Measurements from ENCODE around the gene FKBP9. TPM values are rescaled to one million over a fixed set of nuclear protein-coding genes. Genes with fewer than 3 reads are reported as not detected.

FKBP9 gene
- total RNA-seq, 1 experiment from 2014 or later, result 11.1 TPM

DNA sequence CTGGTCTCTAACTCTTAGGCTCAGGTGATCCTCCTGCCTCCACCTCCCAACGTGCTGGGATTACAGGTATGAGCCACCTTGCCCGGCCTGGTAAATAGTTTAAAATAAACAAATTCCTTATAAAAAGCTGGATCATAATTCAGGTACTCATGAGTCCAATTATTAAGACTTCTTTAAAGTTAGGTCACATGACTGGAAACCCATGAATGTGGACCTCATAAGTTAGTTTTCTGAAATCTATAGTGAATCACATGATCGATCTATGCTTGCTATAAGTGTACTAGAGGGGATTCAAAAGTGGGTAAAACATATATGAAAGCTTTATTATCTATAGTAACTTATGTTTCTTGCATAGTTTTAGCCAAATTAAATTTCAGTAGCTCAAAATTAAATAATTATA lies 91.0 kb downstream of the FKBP9 start:
- Mint-ChIP-seq H3K27me3 (ENCODE audit: low read depth) (no peaks in the 10 kb centered on the region), H3K36me3 (ENCODE audit: insufficient read depth in 1 of 3, low read depth in 3 of 3) (no peaks in the 10 kb centered on the region; a peak in 1 of 7 replicates), H3K4me1 (peaks cover 0 to 2% of the 10 kb centered on the region in 2 experiments; a peak in 1 of 4 replicates), H3K4me3 (no peak overlapping the region), H3K27ac (no peak overlapping the region), H3K9me3 (no peaks in the 10 kb centered on the region)
- no peaks in the 10 kb centered on the region for H4K20me1 ChIP-seq (ENCODE audit: control insufficient read depth, insufficient read depth, insufficient read length)
- H4K8ac ChIP-seq (replicated peaks; ENCODE audit: insufficient read length, low read depth, low read length), result no peak overlapping the region
- no peak overlapping the region for H2BK15ac ChIP-seq (ENCODE audit: low read depth, low read length)
- DNase-seq, result no peak
- no peak overlapping the region for H4K5ac ChIP-seq (ENCODE audit: insufficient read length, low read depth, low read length)
- H3K56ac ChIP-seq (ENCODE audit: insufficient read length, low read depth, low read length), result no peak overlapping the region
- no CpG with 5 or more reads among the region's 3 CpGs for WGBS (ENCODE audit: extremely low coverage, insufficient read length, low lambda C conversion rate)
- peaks cover 4% of the 10 kb centered on the region; the same call in 1 of the 2 replicates for H3K79me2 ChIP-seq (ENCODE audit: insufficient read depth, low read length)
- H4K91ac ChIP-seq (ENCODE audit: insufficient read length, low read depth, low read length), result no peak overlapping the region
- no peak overlapping the region for H2AK5ac ChIP-seq (ENCODE audit: insufficient read length, low read length)
- no peak overlapping the region for H3K18ac ChIP-seq (ENCODE audit: insufficient read length, low read depth, low read length)
- H3K9ac ChIP-seq (ENCODE audit: extremely low read depth, insufficient read length, low read length), result no peak overlapping the region
- no peak overlapping the region for H2BK5ac ChIP-seq (ENCODE audit: insufficient read length, low read length)
- H3K4me2 ChIP-seq (ENCODE audit: insufficient read depth, insufficient read length, low read length), result no peak overlapping the region
- no peak overlapping the region for H3K14ac ChIP-seq (ENCODE audit: insufficient read depth, low read length)
- no peaks in the 10 kb centered on the region for H3K23me2 ChIP-seq (ENCODE audit: insufficient read length, low read depth, low read length, poor library complexity, severe bottlenecking)
- H3K27me3 ChIP-seq (ENCODE audit: insufficient read depth, low read length), result no peaks in the 10 kb centered on the region
- H3K9me3 ChIP-seq (ENCODE audit: control insufficient read depth, low read depth, low read length), result no peaks in the 10 kb centered on the region
- H3K4ac ChIP-seq (ENCODE audit: low read depth, low read length), result no peak overlapping the region
- no peak overlapping the region for H2AFZ ChIP-seq (ENCODE audit: low read length)
- no peak overlapping the region for H3K23ac ChIP-seq (ENCODE audit: insufficient read length, low read depth, low read length)
- TF ChIP-seq, protein P1, sequence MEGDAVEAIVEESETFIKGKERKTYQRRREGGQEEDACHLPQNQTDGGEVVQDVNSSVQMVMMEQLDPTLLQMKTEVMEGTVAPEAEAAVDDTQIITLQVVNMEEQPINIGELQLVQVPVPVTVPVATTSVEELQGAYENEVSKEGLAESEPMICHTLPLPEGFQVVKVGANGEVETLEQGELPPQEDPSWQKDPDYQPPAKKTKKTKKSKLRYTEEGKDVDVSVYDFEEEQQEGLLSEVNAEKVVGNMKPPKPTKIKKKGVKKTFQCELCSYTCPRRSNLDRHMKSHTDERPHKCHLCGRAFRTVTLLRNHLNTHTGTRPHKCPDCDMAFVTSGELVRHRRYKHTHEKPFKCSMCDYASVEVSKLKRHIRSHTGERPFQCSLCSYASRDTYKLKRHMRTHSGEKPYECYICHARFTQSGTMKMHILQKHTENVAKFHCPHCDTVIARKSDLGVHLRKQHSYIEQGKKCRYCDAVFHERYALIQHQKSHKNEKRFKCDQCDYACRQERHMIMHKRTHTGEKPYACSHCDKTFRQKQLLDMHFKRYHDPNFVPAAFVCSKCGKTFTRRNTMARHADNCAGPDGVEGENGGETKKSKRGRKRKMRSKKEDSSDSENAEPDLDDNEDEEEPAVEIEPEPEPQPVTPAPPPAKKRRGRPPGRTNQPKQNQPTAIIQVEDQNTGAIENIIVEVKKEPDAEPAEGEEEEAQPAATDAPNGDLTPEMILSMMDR (conservative IDR thresholded peaks at IDR 0.05), result no peak
- no peak overlapping the region for H3K27ac ChIP-seq (ENCODE audit: insufficient read length, low read depth, low read length)
- H3K4me1 ChIP-seq (ENCODE audit: insufficient read depth, low read length), result no peaks in the 10 kb centered on the region
- H2BK20ac ChIP-seq (ENCODE audit: low read depth, low read length, poor library complexity, severe bottlenecking), result no peak overlapping the region
- H3K79me1 ChIP-seq (ENCODE audit: insufficient read depth, low read depth, low read length, poor library complexity, severe bottlenecking), result peaks cover 9% of the 10 kb centered on the region
- no peak overlapping the region for H2BK12ac ChIP-seq (ENCODE audit: insufficient read length, low read depth, low read length)
- H3T11ph ChIP-seq (ENCODE audit: low read length), result no peak overlapping the region
- H2BK120ac ChIP-seq (ENCODE audit: low read depth, low read length, poor library complexity, severe bottlenecking), result no peak overlapping the region

All from H9 (cell line).